Activated T-cell treated with anti-CD3 and anti-CD28 coated beads for 48 hours (primary cell): ENCODE data around the gene DPEP2.
A peak's percentile ranks its signal among the peaks of the same experiment; 100 is the strongest.
"Not testable (repeated sequence)": the region's sequence is repeated elsewhere in the genome, so short reads cannot be mapped to it uniquely, and the experiment has no call there.

Experiments used
- DNase-seq: peaks from one replicate; pipeline ENCODE4 v3.0.0-alpha.2; 2020; ENCODE audit warnings: low read depth

DPEP2 gene

DNA sequence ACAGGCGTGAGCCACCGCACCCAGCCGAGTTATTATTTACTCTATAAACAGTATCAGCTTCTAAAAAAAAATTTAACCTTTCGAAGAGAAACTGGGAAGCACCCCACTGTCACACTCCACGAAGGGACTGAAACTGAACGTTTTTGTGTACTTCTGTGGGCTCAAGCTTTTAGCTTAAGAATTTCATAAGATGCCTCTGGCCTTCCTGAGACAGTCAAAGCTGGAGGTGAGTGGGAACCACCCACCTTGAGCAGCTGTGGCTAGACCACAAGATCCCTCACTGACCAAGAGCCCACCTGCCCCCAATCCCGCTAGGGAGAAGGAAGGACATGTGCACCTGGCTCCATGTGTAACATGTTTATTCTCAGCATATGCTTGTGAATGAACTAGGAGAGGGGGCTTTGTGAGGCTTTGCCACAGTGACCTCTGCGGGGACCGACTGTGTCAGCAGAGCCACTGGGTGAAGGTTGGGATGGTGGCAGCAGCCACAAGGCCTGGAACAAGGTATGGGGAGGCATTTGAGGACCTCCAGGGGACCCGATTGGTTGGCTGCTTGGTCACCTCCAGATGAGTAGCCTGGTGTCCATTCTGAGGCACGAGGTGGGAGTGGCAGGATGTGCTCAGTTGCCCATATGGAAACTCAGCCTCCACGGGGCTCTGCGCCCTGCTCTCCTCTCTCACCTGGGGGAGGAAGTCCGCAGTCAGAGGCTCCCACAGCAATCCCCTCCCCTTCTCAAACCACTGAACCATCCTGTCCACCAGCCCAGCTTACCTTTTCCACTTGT lies 23.8 kb downstream of the DPEP2 start:
- DNase-seq: no peak

DNA sequence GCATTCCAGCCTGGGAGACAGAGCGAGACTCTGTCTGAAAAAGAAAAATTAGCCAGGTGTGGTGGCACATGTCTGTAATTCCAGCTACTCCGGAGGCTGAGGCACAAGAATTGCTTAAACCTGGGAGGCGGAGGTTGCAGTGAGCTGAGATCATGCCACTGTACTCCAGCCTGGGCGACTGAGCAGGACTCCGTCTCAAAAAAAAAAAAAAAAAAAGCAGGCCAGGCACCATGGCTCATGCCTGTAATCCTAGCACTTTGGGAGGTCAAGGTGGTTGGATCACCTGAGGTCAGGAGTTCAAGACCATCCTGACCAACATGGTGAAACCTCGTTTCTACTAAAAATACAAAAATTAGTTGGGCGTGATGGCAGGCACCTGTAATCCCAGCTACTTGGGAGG lies 27.0 kb downstream of the DPEP2 start:
- DNase-seq: not testable (repeated sequence)

DNA sequence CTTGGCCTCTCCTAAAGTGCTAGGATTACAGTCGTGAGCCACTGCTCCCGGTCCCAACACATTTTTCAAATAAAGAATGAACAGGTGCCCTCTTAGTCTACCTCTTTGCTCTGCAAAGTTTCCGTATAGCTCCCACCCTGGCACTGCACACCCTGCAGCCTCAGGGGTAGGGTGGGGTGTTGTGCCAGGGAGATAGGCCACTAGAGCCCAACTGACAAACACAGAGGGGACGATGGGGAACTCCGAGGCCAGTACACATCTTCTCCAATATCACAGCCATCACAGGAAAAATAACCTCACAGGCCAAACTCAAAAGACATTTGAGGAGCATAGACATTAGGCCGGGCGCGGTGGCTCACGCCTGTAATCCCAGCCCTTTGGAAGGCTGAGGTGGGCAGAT lies 28.2 kb downstream of the DPEP2 start:
- DNase-seq: no peak

GRCh38 chr16:67969254-67970039 lies 29.8 kb downstream of the DPEP2 start:
- no peak for DNase-seq

DNA sequence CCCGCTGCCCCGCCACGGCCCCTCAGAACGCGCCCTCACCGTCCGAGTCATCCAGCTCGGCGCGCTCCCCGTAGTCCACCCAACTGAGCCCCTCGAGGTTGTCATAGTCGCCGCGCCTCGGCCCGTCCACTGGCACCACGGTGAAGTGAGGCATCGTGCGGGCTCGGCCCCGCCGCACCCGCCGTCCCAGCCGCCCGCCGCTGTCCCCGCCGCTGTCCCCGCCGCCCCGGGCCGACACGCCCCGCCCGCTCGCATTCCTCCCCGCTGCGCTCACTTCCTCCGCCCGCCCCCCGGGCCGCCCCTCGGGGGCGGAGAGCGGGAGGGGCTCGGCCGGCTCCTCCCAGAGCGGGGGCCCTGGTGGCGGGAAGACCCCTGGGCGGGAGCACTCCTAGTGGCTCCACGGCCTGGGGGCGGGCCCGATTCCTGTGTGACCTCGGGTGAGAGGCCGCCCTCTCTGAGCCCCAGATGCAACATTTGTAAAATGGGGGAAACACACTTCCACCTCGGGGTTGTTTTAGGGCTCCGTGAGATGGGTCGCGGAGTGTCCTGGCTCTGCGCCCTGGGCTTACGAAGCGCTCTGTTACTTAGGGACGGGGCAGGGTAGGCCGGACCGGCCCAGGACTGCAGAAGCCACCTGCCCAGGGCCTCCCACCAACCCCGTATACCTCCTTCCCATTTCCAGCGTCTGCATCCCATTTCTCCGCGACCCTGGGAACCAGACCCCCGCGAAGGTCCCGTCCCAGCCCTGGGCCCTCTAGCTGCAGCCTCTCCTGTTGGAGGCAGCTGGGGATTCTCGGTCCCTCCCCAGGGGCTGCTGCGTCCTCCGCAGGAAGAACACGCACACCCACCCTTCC lies 30.7 kb downstream of the DPEP2 start, which contains the start of gene SLC12A4:
Gene SLC12A4, minus strand, starts transcription at position 238 of the 854 bp plus-strand sequence. Its CDS starts 84 bp downstream, at position 154.
- peak; percentile 95 for DNase-seq

DNA sequence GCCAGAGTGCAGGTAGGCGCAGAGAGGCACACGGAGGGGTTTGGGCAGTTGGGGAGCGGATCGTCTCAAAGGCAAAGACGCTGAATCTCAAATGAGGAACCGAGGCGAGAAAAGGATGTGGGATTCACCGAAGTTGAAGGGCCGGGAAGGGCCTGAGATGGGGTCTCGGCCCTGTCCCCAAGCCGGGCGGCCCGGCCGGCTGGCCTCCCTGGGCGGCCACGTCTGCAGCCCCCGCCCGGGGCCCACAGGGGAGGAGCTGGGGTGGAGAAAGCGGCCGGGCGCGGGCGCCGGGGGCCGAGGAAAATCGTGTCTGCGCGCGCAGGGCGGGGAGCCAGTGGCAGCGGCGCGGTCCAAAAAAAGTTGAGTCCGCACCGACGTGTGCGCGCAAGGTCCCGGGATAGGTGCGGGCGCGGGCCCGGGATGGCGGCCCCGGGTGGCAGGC lies 31.3 kb downstream of the DPEP2 start:
- DNase-seq: peak; percentile 27

GRCh38 chr16:67967183-67967957 lies 31.9 kb downstream of the DPEP2 start:
- no peak for DNase-seq

DNA sequence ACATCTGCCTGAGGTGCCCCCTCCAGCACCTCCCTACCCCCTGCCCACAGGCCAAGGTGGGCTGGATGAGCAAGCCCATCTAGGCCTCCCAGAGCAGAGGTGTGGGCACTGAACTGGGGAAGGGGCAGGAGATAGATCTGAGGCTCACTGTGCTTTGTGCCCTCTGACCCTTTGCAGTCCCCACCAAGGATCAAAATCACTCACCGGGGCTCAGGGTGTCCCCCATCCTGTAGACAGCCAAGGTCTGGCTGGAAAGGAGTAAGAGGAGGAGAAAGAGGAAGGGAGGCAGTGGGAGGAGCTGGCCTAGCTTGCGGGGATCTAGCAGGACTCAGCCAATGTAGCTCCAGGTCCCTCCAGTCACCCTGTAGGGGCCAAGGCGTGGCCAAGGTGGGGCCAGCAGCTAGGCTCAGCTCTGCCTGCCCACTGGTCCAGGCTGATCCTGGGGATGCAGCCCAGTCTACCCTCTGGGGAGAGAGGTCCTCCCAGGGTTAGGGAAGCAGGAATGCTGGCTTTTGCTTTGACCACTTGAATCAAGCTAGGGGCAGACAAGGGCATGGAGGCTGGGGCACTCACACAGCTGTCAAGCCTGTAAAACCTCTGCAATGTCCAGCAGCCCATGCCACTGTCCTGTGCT lies 32.6 kb downstream of the DPEP2 start:
- DNase-seq: no peak

DNA sequence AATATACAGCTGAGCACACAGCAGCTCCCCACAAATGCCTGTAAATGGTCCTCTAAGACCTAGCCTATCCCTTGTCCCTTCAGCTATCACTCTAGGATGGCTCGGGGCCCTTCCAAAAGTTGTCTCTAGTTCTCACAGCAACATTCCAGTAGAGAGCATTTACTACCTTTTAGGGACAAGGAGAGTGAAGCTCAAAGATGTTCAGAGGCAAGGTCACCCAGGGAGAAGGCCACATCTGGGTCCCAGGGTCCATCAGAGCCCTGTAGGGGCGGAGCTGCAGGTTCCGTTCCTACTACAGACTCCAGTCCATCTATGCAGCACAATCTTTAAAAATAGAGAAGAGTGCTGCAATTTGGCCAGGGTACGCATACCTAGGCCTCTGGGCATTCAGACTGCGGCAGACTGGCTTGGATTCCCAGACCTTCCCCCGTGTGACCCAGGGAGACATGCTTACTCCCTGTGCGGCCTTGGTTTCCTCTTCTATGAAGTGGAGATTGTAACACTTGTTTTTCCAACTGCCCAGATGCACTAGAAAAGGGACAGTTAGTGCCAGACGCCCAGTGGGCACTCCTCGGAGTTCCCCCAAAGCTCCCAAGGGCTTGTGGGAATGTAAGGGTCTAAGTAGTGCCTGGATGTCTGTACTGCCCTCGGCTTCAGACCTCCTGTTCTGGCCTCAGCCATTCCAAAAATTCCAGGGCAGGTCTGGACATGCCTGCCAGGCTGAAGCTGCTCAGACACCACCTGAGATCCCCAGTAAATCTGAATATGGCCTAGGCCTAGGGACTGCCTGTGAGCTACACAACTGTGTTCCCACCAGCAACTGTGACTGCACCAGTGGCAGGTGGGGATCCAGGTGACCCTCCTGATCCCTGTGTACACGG lies 33.4 kb downstream of the DPEP2 start:
- no peak for DNase-seq

GRCh38 chr16:67964477-67965131 lies 34.7 kb downstream of the DPEP2 start:
- no peak for DNase-seq

DNA sequence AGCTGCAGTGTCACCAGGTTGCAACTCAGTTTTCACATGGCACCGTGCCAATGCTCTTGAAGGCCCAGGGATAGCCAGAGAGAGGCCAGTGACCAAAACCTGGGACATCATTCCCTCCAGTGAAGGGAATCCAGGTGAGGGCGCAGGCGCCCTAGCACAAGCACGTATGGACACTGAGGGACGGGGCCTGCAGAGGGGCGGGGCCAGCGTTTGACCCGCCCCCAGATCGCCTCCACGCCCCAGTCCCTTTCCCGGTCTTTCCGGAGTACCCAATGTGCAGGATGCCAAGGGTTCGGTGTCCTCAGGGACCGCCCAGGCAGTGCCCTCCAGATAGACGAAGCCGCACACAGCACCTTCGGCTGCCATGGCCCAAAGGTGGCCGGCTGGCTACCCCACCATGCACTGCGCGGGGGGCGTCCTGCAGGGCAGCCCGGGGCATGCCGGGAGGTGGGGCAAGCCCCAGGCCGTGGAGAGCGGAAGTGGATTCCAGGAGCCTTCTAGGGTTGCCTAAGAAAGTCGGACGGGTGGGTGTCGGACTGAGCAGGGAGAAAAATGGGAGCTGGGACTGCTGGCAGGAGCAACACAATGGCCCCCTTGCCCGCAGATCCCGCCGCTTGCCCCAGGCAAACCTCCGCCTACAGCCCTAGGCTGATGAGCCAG lies 35.5 kb downstream of the DPEP2 start:
- DNase-seq: no peak

DNA sequence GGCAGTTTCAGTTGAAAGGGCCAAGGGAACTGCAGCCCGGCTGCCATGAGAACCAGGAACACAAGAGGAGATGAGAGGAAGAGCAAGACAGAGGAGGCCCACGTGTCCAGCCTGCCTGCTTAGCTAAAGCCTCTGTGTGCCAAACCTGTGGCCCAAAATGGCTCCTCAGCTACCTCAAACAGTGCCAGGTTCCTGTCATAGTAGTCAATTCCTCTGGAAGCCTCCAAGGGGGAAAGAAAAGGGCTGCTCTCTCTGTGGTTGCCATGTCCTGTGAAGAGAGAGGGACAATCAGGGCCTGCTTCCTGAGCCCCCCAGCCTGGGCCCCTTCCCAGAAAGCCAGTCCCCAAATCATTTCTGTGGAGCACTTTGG lies 36.0 kb downstream of the DPEP2 start:
- no peak for DNase-seq

DNA sequence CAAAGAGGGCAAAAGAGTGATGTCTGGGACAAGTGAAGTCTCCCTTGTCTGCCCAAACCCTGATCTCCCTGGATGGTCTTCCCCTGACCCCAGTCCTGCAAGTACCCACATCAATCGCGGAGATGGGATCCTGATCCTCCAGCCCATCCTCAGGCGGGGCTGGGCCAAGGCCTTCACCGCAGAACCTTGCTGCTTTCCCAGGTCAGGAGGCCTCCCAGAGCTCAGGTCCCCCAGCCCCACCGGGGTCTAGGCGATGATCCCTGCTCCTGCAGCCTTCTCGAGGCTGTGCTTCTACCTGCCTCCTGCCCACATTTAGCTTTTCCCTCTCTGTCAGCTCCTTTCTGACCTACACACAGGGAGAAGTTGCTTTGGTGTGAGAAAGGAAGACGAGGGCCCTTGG lies 37.1 kb downstream of the DPEP2 start:
- DNase-seq: no peak

- DNase-seq: no peak
These were observed 37.7 kb downstream of the DPEP2 start for GRCh38 chr16:67961551-67961957.

- no peak for DNase-seq
These were observed 39.6 kb downstream of the DPEP2 start for GRCh38 chr16:67959536-67960329.

GRCh38 chr16:67957622-67958021 lies 41.7 kb downstream of the DPEP2 start:
- DNase-seq: no peak

- DNase-seq: no peak
These were observed 44.7 kb downstream of the DPEP2 start for GRCh38 chr16:67954421-67955196.
